ENCODE measurements around the gene FHOD3.
"Not testable (repeated sequence)": the region's sequence is repeated elsewhere in the genome, so short reads cannot be mapped to it uniquely, and the experiment has no call there.

The FHOD3 gene

DNA sequence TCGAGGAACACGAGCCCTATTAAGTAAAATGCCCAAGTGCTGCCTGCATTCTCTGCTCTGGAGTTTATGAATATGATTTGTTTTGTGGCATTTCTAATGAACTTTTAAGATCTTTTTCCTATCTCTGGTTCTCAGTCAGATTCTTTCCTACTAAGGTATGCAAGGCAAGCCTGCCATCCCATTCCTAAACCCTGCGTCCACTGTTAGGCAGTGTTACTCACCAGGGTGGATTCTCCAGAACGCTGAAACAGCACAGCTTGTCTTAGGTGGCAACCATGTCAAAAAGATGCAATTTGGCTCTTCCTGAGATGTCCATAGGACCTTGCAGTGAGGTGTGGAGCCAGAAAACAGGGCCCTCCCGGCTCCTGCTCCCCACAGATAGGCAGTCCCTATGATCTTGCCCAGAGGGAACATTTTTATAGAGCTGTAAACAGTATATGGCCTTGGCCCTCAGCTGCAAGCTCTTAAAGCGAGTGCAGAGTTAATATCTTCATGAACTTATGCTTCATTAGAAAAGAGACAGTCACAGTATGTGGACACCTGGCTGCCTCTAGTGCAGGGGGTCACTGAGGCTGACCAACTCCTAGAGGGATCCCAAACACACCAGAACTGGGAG, 446.9 kb downstream of the FHOD3 start:
- no peak for DNase-seq (ENCODE audit: low read depth, low spot score)

DNA sequence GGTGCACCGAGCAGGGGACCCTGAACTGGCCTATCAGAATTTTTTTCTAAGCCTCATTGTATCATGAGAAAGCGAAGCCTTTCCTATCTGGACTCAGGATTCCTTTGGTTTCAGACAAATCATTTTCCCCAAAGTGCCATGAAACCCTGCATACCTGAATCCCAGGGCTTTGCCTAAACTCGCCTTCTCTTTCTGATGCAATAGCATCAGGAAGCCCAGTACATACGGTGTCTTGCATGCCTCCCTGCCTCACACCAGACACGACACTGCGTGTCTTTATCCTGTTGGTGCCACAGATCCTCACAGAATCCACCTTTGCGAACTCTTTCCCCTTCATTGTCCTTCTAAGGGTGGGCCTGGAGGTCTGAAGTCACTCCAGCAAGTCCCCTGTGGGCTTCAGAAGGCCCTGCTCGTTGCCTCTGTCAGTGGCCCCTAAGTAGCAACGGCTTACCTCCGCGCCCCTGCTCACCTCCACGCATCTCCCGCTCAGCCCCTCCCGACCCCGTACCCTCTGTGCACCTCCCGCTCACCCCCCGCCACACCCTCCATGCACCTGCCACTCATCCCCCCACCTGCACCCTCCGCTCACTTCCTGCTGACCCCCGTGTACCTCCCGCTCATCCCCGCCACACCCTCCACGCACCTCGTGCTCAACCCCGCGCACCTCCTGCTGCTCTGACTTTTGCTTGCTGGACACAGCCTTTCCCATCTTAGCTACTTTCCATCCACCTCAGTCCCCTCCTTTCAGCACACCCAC, 447.9 kb downstream of the FHOD3 start:
- no peak for DNase-seq (ENCODE audit: low read depth, low spot score)

DNA sequence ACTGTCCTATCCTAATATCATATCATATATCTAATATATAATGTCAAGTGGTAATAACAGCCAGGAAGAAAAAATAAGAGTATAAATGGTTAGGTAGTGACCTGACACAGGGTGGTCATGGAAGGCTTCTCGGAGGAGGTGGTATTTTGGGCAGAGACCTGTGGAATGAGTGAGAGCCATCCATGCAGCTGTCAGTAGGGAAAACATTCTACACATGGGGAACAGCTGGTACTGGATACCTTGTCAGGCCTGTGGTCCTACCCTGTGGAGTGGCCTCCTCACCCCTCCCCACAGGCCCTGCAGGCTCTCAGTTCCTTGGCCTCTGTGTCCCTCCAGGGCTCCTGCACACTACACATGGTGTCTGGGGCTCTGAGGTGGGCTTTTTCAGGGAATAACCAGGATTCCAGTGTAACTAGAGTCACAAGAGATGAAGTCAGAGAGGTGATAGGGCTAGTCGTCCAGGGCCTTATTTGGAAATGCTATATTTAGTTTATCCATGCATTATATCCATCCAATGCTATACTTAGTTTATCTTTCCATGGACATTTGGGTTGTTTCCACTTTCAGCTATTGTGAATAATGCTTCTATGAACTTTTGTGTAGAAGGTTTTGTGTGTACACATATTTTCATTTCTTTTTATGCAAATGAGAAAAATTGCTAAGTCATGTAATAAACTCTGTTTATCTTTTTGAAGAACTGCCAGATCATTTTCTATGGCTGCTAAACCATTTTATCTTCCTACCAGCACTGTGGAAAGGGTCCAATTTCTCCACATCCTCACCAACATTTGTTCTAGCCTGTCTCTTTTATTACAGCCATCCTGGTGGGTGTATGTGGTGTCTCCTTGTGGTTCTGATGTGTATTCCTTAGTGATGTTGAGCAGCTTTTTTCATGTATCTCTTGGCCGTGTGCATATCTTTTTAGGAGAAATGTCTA, 455.7 kb downstream of the FHOD3 start:
- DNase-seq (ENCODE audit: low read depth, low spot score), result no peak

DNA sequence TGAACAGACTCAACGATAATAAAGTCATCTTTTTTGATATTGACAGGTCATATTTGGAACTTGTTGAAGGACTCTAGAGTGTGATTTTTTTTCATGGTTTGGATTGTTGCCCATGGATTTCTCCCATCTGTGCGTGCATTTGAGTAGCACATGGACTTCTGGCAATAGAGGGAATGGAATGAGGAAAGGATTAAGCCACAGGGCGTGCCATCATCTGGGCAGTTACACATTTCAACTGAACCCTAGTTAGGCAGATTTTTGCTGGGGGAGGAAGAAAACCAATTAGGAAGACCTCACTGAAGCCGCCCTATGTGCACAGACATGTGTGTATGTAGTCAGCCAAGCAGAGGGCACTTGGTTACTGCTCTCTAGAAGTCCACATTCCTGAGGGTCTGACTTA, 458.7 kb downstream of the FHOD3 start:
- no peak for DNase-seq (ENCODE audit: low read depth, low spot score)

DNA sequence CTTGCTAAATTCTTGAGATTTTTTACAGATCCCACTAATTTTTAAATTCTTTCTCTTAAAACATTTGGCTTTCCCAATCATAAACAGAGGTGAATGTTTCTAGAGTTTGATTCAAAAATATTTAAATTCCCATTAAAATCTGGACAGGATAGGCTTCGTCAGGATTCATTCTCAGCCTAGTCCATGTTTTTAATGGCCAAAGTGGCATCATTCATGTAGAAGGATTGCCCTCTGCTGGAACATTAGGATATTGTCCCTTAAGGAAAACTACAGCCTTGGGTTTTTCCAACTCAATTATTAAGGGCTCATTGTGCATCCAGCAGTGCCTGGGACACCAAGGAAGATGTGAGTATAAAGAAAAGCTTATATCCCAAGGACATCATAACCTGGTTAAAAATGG, 459.6 kb downstream of the FHOD3 start:
- DNase-seq (ENCODE audit: low read depth, low spot score), result no peak

DNA sequence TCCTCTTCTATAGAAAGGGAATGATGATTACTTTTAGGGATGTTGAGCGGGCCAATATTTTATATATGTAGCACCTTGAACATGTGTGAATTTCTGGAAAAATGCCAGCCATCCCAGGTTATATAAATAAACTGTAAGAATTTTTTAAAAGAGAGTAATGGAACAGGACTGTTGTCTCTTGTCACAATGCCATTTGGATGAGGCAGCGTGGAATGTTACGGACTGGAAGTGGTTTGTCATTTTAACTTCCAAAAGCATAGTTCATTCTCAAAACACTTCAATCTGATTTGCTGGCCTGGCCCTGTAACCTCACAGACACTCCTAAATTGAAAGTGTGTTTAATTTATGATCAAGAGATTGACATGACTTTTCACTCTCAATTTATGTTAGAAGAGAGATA, 460.5 kb downstream of the FHOD3 start:
- DNase-seq (ENCODE audit: low read depth, low spot score), result no peak

DNA sequence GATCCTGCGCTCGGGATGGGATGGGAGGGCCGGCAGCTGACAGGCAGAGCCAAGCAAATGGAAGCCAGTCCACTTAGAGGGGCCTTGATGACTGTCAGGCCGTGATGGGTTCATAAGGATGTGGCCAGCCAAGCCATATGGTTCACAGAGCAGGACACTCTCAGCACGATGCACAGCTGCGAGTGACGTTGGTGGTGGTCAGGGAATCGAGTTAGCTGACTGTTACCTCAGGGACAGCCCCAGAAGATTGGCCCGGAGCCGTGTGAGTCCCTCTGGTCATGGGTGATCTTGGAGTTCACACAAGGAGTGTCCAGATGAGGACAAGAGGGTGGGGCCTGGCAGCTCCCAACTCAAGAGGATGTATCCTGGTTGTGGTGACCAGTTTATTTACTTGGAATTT, 461.1 kb downstream of the FHOD3 start:
- no peak for DNase-seq (ENCODE audit: low read depth, low spot score)

DNA sequence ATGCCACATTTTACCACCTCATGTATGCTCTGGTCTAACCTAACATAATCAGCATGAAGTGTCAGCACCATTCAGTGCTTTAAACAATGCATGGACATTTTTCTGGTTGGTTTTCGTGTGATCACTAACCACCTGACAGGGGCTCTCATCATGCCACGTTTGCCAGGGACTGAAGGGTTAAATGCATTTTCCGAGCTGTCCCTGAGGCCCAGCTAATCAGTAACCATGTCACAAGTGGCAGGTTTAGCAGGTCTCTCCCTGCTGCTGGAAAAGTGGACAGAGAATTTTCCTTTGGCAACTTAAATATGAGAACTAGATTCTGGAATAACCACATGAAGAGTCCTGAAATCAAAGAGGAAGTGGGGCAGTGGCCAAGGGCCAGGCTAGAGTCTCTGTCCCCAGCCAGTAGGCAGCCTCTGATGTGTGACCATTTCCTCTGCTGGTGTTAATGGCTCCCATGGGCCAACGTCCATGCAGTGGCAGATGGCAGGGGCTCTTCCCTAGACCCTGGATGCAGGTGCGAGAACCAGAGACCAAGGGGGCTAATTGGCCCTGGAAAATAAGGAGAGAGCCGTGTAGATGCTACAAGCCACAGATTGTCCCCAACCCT, 461.8 kb downstream of the FHOD3 start:
- DNase-seq (ENCODE audit: low read depth, low spot score), result no peak

DNA sequence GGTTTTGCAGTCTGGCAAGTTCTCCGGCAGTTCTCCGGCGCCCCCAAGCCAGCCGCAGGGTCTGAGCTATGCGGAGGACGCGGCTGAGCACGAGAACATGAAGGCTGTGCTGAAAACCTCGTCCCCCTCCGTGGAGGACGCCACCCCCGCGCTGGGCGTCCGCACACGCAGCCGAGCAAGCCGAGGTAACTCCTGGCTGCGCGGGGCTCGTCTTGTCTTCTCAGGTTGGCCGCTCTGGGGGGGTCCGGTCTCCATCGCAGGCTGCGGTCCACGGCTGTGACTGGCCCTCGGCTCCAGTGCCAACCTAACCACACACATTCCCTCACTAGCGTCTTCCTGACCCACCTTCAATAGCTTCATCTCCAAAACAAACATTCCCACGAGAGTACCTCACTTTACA, 463.1 kb downstream of the FHOD3 start:
- DNase-seq (ENCODE audit: low read depth, low spot score), result no peak

DNA sequence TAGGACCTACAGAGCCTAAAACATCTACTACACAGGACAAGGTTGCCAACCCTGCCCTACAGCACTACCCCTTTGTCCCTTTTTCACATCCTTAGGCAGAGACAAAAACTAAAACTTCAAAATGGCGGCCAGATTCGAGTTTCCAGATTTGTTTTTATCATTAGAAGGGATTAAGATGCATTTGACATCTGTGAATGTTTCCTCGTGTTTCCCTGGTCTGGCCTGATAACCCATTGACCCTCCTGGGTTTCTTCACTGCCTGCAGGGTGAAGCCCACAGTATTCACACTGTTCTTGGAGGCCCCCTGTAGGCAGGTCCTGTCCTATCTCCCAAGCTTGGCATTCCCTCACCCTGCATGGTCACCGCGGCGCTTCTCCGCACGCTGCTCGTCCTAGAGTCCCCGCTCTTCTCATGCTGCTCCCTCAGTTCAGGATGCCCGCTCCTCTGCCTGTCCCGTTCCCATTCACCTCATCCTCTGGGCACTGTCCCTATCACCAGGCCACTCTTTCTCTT, 463.7 kb downstream of the FHOD3 start:
- no peak for DNase-seq (ENCODE audit: low read depth, low spot score)

DNA sequence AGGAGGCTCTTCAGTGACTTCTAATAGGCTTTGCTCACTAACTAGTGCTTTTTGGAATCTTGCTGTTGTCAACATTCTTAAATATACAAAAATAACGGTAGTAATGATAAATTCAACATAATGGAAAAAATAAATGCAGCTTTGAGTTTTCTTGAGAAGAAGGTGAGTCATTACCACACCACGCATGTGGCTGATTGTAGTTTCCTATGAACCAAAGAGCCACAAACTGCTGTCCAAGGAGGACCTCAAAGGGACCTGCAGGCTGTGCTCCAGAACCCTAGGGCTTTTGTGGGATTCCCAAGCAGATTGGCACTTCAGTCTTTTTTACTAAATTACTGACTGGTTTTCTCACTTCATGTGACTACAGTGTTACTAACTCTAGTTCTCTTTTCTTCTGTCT, 464.6 kb downstream of the FHOD3 start:
- DNase-seq (ENCODE audit: low read depth, low spot score), result no peak

DNA sequence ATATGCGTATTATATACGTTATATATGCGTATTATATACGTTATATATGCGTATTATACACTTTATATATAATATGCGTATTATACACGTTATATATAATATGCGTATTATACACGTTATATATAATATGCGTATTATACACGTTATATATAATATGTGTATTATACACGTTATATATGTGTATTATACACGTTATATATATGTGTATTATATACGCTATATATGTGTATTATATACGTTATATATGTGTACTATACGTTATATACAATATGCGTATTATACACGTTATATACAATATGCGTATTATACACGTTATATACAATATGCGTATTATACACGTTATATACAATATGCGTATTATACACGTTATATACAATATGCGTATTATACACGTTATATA, 465.5 kb downstream of the FHOD3 start:
- DNase-seq (ENCODE audit: low read depth, low spot score), result not testable (repeated sequence)

DNA sequence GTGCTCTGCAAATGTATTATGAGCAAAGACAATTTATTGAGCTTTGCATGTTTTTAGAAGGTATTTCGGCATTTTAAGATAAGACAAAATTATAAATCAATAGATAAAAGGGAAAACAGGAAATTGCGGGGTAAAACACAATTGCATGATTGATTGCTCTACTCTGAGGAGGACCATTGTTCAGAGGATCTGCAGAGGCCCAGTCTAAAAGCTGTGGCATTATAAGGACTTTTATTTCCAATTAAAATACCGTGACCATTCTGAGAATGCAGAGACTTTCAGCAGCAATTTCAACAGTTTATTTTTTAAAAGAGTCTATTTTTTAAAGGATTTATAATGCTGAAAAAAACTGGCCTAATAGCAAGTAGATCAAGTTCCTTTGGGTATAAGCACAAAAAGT, 469.3 kb downstream of the FHOD3 start:
- no peak for DNase-seq (ENCODE audit: low read depth, low spot score)

DNA sequence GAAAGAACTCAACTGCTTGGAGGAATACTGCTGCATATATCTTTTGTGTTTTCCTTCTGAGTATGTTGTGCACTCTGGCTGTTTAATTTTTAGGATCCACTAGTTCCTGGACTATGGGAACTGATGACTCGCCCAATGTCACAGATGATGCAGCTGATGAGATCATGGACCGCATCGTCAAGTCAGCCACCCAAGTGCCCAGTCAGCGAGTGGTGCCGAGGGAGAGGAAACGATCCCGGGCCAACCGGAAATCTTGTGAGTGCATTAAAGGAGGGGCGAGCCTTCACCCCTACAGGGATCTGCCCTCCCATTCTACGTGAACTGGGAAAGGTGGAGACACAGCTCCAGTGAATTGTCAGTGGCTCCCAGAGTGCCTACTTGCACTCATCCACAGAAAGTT, 471.7 kb downstream of the FHOD3 start:
- DNase-seq (ENCODE audit: low read depth, low spot score), result no peak

DNA sequence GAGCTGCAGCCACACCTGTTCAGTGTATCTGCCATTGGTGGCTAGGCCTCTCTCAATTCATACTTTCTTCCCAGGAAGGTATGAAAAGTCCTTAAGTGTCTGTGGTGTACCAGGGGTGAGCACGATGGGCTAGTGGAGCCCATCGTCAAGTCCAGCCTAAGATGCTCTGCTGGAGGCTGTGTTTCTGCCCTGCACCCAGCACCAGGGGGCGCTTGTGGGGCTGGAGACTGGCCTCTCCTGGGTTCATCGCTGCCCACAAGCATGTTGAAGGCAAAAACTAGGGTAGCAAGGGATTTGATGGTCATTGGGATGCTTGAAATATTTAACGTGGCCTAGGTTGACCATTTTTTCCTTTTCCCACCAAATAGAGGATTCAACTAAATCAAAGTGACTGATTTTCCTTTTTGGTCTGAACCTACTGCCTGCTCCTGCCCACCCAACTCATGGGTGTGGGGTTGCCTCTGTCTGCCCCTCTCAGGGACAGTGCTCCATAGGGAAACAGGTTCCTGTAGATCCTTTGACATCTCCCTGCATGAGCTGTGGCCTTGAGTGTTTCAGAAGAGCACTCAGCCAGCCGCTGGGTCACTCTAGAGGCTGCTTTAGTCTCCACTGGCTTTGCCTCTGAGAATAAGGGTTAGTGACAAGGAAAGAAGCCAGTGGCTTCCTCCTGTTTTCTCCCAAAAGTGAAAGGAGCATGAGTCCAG, 472.2 kb downstream of the FHOD3 start:
- DNase-seq (ENCODE audit: low read depth, low spot score), result no peak

DNA sequence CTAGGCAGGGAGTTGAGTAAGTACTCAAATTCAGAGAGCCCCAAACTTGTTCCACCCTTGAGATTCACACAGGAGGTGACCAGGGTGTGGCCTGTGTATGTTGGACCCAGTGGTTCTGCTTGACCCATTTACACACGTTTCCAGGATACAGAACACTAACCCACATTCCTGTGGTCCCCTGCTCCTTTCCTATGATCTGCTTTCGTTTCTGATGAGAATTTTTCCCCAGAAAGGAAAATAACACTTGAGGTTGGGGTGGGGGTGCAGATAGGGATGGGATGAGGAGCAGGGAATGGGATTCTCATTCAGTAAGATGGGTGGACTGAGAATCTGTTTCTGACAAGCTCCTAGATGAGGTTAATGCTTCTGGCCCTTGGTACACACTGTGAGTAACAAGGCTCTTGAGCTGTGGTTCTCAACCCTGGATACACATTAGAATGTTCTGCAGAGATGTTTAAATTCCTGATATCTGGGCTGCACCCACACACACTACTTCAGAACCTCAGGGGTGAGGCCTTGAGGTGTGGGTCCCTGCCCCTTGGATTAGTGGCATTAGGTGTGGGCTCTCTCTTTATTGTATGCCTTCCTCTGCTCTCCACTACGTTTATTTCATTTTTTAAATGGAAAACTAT, 472.9 kb downstream of the FHOD3 start:
- no peak for DNase-seq (ENCODE audit: low read depth, low spot score)

DNA sequence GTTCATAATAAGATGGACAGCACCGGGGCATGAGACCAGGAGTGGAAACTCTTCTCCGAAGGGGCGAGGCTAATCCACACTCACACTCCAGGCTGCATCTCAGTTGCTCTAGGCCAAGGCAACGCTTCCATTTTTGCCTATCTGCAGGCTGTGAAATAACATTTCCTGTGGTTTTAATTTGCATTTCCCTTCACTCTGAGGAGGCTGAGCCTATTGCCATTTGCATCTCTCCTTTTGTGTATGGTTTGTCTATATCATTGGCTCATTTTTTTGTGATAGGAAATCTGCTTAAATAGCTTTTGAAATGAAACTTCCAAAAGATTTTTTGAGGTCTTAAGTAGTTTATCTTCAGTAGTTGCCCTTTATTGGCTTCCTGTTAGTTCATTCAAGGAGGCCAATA, 473.7 kb downstream of the FHOD3 start:
- no peak for DNase-seq (ENCODE audit: low read depth, low spot score)

DNA sequence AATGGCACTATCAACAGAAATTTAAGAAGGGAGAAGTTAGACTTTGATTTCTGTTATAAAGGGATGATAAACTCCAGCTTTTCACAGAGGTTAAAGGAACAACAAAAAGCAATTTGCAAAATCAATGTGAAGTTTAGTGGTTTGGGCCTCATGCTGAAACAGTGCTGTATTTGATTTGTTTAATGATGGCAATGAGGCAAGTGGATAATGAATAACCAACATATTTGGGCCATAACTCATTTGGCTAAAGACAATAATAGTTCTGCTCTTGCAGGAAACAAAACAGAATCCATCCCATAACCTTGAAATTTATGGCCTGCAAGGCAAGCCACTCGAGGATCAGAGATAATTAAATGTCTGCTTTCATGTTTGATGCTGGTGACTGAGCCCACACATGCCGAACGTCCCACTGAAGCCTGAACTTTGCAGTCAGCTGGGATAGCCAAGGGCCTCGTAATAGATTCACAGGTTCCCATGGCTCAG, 474.8 kb downstream of the FHOD3 start:
- DNase-seq (ENCODE audit: low read depth, low spot score), result no peak

DNA sequence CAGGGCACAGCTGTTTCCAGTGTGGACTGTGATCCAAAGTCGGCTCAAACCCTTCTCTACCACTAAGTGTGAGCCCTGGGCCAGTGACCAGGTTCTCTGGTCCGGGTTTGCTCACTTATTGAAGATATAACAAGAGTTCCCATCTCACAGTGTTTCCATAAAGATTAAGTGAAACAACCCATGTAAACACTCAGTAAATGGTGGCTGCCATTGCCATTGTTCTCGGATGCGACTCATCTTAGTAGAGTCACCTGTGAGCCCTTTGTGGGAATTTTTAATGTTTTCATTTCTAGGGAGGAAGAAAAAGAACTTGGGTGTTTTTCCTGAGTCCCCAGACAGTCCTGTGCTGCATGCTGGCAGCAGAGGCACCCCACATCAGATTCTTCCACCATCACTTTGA, 477.9 kb downstream of the FHOD3 start:
- no peak for DNase-seq (ENCODE audit: low read depth, low spot score)

DNA sequence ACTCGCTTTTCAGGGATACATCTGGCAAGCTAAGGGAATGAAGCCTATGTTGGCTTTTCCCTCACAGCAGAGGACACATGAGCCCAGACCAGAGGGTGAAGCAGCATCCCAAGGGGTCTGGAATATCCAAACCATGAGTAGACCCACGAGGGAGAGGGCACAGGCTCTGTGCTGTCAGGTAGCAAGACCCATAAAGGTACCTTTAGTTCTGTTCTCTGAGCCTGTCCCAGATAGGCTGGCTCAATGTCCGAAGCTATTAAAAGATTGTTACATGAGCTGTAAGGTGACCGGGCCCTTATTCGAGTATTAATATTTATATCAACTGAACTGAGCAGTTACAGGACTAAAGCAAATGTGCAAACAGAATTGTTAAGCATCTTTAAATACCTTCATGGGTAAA, 479.1 kb downstream of the FHOD3 start:
- no peak for DNase-seq (ENCODE audit: low read depth, low spot score)

DNA sequence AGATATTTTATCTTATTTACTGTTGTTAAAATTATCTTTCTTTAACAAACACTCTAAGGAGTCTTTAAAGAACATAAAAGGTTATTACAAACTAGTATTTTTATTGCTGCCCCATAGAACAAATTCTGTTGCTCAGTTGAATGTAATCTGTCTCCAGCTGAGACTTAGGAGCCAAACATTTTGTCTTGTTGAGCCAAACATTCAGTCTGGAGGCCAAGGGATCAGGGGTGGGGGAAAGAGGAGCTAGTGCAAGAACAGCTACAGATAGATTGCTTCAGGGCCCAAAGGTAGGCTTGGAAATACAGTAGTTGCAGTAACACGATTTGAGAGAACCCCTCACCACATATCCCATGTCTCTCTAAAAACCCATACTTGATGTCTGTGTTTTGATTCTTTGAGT, 480.1 kb downstream of the FHOD3 start:
- DNase-seq (ENCODE audit: low read depth, low spot score), result no peak

All from brain pericyte (primary cell).